Posterior vena cava (tissue), 2 donors: ENCODE data around the gene MAGI3. TPM values are rescaled to one million over a fixed set of nuclear protein-coding genes. Genes with fewer than 3 reads are reported as not detected.

Experiments
- DNase-seq: peaks from one replicate; pipeline ENCODE4 v3.0.0-alpha.2; 2020; ENCODE audit warnings: low spot score
- intact Hi-C, 2 donors: fragments of 100-400 bp; cut with DNase I; formaldehyde crosslinking; loops; one replicate each; pipeline versions ENCODE4 v1.14.1 to v1.14.2; 2022 to 2023
- total RNA-seq, 2 donors: library from RNA; stranded (reverse); fragmentation: NEBNext Ultra II Directional; extraction: Animal tissue kit (Norgen Biotek cat#: 25700); gene quantifications; one replicate each; pipeline ENCODE4 v1.2.1, GENCODE V29; 2021
- donor health status: DM: yes; HTN: yes; CAD: no.
- donor health status: DM: yes; HTN: yes; CAD: no.

MAGI3 gene
- total RNA-seq, 2 donors from 2014 or later = 12.2 to 13.0 TPM

- intact Hi-C loops = no loop called here
- no peak for DNase-seq
Measured at GRCh38 chr1:113666126-113666525, 275.8 kb downstream of the MAGI3 start.

DNA sequence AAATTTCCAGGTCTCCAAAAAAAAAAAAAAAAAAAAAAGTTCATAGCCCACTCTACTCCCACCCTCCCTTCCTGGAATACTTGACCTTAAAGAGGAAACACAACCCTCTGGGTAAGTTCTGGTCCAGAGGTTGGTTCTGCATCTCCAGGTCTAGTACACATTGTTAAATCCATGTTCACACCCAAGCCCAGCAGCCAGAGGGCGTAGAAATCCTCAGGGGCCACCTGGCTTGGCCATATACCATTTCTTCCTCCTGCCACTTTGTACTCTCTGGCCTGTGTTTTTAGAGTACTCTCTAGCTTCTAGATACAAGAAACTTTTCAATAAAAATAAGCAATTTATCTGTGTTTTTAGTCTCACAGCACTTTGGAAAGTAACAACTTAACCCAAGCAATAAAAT lies 279.7 kb downstream of the MAGI3 start:
- intact Hi-C loops = loop anchor here in 1 of 2 donors (10.0 kb wide), 1 partner anchor 525 kb away; no protein-coding TSS in a partner anchor
- no peak for DNase-seq

- intact Hi-C loops = loop anchor here in 1 of 2 donors (10.0 kb wide), 1 partner anchor 526 kb away; no protein-coding TSS in a partner anchor
Measured at GRCh38 chr1:113670650-113671049, 280.3 kb downstream of the MAGI3 start.

GRCh38 chr1:113672491-113672890 lies 282.2 kb downstream of the MAGI3 start:
- intact Hi-C loops = loop anchor here in 1 of 2 donors (10.0 kb wide), 1 partner anchor 528 kb away; no protein-coding TSS in a partner anchor
- DNase-seq = no peak

More at GRCh38 chr1:113670650-113671049, 280.3 kb downstream of the MAGI3 start:
- no peak for DNase-seq

GRCh38 chr1:113674591-113674990 lies 284.3 kb downstream of the MAGI3 start:
- intact Hi-C loops = loop anchor here in 1 of 2 donors (10.0 kb wide), 1 partner anchor 530 kb away; no protein-coding TSS in a partner anchor
- no peak for DNase-seq

DNA sequence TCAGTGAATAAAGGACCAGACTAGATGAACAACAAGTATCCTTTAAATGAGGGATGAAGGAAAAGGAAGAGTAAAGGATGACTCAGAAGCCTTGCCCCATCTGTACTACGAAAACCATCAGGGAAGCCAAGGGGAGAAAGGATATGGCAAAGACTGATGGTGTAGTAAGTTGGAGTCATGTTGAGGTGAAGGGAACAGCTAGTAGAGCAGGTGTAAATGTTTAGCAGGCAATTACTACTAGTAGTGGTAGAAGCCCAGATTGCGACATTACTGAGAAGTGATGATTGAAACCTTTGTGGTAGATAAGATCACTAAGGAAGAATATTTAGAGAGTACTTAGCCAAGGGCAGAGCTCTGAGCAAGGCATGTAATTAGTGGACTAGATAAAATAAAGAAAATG lies 285.0 kb downstream of the MAGI3 start:
- intact Hi-C loops = loop anchor here (5.0 to 10.0 kb wide), 2 partner anchors 531 to 533 kb away; no protein-coding TSS in a partner anchor
- no peak for DNase-seq

GRCh38 chr1:113676524-113676923 lies 286.2 kb downstream of the MAGI3 start:
- intact Hi-C loops = loop anchor here (5.0 to 10.0 kb wide), 2 partner anchors 532 to 534 kb away; no protein-coding TSS in a partner anchor
- DNase-seq = no peak

- intact Hi-C loops = loop anchor here (5.0 to 10.0 kb wide), 2 partner anchors 533 to 535 kb away; no protein-coding TSS in a partner anchor
- no peak for DNase-seq
Measured at GRCh38 chr1:113677250-113678158, 287.2 kb downstream of the MAGI3 start.

DNA sequence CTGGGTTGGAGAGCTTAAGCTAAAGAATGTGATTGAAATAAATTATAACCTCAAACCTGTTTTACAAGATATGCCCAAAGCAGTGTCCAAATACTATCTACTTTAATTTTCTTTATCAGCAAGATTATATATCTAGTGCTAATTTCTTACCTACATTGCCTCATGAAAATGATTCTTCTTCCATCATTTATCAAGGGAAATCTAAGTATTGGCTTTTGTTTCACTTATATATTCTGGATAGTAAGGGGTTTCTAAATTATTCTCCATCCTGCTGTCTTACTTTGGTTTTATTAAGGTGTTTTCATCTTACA lies 287.8 kb downstream of the MAGI3 start:
- no peak for DNase-seq

DNA sequence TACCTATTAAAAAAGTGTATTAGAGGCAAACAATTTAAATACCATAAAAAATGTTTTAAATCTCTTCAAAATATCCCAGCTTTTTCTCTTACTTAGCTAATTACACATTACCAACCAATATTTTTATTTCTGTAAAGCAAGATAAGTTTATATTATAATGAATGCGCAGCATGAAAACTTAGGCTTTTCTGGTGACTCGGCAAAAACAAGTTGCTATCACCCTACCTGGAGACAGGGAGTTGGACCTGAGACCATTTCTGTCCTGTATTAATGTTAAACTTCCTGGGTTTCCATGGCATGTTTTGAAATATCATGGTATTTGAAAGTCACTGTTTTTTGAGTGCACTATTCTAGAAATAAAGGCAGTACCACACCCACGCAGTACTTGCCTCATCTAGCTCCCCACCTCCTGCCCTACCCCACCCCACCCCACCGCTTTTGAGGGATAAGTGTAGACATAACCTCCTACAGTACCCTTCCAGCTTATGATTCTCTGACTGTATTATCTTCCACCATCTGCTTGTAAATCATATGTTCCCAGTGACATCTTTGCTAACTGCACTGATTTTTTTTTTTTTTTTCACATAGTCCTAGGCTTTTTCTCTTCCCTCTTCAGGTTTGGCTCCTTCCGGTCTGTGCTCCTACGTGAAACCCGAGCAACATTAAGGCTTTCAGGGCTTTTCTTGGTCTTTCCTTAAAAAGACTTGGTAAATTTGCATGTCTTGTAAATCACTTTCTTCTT lies 291.5 kb downstream of the MAGI3 start:
- DNase-seq = no peak
- intact Hi-C loops = no loop called here

More for the DNA sequence above, 287.8 kb downstream of the MAGI3 start:
- intact Hi-C loops = loop anchor here (5.0 to 10.0 kb wide), 2 partner anchors 533 to 536 kb away; no protein-coding TSS in a partner anchor

GRCh38 chr1:113683384-113684152 lies 293.3 kb downstream of the MAGI3 start:
- intact Hi-C loops = no loop called here
- no peak for DNase-seq

- peak; percentile 93 for DNase-seq
- intact Hi-C loops = no loop called here
Measured at GRCh38 chr1:113684153-113684541, 293.8 kb downstream of the MAGI3 start.

DNA sequence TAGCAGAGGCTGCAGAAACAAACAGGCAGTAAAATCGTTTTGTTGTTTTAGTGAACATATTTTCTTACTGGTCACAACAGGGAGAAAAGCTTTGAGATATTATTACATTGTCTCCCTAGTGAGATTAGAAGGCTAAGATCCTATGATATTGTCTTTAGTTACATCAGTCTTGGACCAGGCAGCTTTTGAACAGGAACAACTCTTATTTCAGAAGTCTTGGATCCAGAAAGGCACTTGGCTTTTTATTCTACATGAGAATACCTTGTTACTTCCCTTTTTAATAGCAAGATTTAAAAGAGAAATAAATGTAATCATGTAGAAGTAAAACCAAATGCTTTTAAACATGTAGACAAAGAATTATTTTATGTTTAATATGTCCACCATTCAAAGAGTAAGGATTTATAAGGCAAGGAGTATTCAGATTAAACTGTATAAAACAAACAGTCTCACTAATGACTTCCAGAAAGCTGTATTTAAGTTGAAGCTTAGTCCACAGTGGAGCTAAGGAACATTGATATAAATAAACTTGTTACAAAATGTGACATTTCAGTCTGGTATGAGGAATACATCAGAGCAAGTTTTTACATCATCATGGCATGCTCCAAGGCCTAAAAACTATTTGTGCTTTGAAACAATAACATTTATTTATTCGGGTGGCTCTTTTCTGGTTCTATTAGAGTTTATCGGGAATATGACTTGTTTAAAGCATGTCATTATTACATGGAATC lies 296.7 kb downstream of the MAGI3 start:
- intact Hi-C loops = no loop called here
- no peak for DNase-seq

DNA sequence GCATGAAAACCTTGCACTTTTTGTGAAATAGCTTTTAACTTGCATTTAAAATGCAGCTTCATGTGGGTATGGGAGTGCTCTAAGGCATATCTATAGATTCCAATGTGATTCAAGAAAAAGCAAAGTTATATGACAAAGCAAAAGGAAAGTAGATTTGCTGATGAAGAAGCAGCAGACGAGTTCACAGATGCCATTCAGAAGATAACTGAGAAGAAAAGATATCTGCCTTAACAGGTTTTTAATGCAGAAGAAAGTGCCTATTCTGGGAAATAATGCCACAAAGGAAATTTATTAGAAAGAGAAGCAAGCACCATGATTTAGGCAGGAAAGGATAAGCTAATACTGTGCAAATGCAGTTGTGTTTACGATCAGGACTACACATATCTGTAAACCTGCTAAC lies 300.9 kb downstream of the MAGI3 start:
- intact Hi-C loops = no loop called here
- DNase-seq = no peak

DNA sequence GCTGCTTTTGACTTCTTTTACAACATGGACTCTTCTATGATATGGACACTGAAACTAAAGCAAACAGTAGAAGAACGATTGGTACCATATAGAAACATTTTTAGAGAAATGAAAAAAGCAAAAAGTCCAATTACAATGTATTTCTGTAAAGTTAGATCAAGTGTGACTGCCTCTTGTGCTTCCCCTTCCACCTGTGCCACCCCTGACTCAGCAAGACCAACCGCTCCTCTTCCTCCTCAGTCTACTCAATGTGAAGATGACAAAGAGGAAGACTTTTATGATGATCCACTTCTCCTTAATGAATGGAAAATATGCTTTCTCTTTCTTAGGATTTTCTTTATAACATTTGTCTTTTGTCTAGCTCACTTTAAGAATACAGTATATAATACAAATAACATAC lies 302.0 kb downstream of the MAGI3 start:
- intact Hi-C loops = no loop called here
- no peak for DNase-seq

DNA sequence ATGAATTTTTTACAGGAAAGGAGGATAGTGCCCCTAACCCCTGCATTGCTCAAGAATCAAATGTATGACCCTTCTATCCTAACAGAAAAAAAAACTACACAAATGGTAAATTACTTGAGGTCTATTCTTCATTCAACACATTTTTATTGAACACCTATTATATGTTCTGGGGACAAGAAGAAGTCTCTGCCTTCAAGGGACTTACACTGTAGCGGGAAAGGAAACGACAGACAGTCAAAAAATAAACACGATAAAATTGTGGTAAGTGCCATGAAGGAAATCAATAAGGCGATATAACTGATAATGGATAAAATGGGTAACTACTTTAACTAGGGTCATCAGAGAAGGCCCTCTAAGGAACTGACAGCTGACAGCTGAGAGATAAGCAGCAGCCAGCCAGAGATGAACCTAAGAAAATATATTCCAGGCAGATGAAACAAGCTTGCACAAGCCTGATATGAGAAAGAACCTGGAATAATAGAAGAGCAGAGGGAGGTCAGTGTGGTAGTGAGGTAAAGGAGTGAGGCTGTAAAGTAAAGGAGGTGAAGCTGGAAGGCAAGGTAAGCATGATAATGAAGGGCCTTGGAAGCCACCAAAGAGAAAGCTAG lies 302.6 kb downstream of the MAGI3 start:
- intact Hi-C loops = no loop called here

DNA sequence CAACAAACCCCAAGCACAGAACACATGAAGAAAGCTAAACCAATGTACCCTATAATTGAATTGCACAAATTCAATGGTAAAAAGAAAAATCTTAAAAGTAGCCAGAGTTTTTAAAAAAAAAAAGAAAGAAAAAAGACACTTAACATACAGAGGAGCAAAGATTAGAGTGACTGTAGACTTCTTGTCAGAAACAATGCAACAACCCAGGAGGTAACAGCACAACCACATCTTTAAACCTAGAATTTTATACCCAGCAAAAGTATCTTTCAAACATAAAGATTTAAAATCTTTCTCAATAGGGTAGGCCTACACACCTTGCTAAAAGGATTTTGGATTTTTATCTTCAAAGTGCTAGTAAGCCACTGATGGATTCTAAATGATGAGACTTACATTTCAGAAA lies 304.6 kb downstream of the MAGI3 start:
- intact Hi-C loops = no loop called here
- no peak for DNase-seq

More for the DNA sequence above, 302.6 kb downstream of the MAGI3 start:
- no peak for DNase-seq

- intact Hi-C loops = no loop called here
- DNase-seq = no peak
Measured at GRCh38 chr1:113701429-113701828, 311.1 kb downstream of the MAGI3 start.
